Upper lobe of right lung (tissue), 1 donor: ENCODE measurements around the gene CLCA4. TPM values are rescaled to one million over a fixed set of nuclear protein-coding genes. Genes with fewer than 3 reads are reported as not detected.

Experiments
- ATAC-seq: fragments of 200-7000 bp; cut with Tn5 transposase; one replicate; pipeline ENCODE4 v1.9.1; 2020; ENCODE audit warnings: mild to moderate bottlenecking, moderate library complexity
- DNase-seq: peaks from one replicate; pipeline ENCODE4 v3.0.0-alpha.2; 2020
- H3K27ac ChIP-seq: fragments of 200-600 bp; one replicate; pipeline ENCODE4 v1.8.0; 2022
- H3K27me3 ChIP-seq: fragments of 200-600 bp; one replicate; pipeline ENCODE4 v1.8.0; 2022; ENCODE audit warnings: mild to moderate bottlenecking
- H3K36me3 ChIP-seq: fragments of 200-600 bp; one replicate; pipeline ENCODE4 v1.8.0; 2022
- H3K4me1 ChIP-seq: fragments of 200-600 bp; one replicate; pipeline ENCODE4 v1.8.0; 2022
- H3K4me3 ChIP-seq: fragments of 200-600 bp; one replicate; pipeline ENCODE4 v1.8.0; 2022; ENCODE audit warnings: mild to moderate bottlenecking
- H3K9me3 ChIP-seq: fragments of 200-600 bp; one replicate; pipeline ENCODE4 v1.8.0; 2022
- CTCF ChIP-seq: fragments of 200-600 bp; IDR thresholded peaks from one replicate; pipeline ENCODE4 v1.8.0; 2022; ENCODE audit warnings: antibody characterized with exemption
- intact Hi-C: fragments of 100-400 bp; cut with DNase I; formaldehyde crosslinking; loops from one replicate; pipeline ENCODE4 v1.11.0; 2022
- total RNA-seq: library from RNA; stranded (reverse); fragmentation: NEBNext Ultra II Directional; extraction: Animal tissue kit (Norgen Biotek cat#: 25700); gene quantifications from one replicate; pipeline ENCODE4 v1.2.1, GENCODE V29; 2021
- donor health status: DM: no; HTN: yes; CAD: no; lungs with severe emphysema.

Gene CLCA4
- total RNA-seq, 1 donor from 2014 or later: not detected

GRCh38 chr1:86520789-86521521, 25.9 kb upstream of the CLCA4 start:
- no peak overlapping the region for H3K4me3 ChIP-seq
- TF ChIP-seq CTCF: no peak
- H3K4me1 ChIP-seq: no peaks in the 10 kb centered on the region
- H3K9me3 ChIP-seq: no peaks in the 10 kb centered on the region
- no peaks in the 10 kb centered on the region for H3K27me3 ChIP-seq
- intact Hi-C loops: no loop called here
- DNase-seq (no peak), ATAC-seq (no peak)
- H3K27ac ChIP-seq: no peak overlapping the region
- no peaks in the 10 kb centered on the region for H3K36me3 ChIP-seq

GRCh38 chr1:86521522-86521891, 25.4 kb upstream of the CLCA4 start:
- H3K4me3 ChIP-seq: no peak overlapping the region
- no peaks in the 10 kb centered on the region for H3K36me3 ChIP-seq
- H3K27ac ChIP-seq: no peak overlapping the region
- TF ChIP-seq CTCF: no peak
- ATAC-seq (no peak), DNase-seq (no peak)
- H3K9me3 ChIP-seq: no peaks in the 10 kb centered on the region
- no peaks in the 10 kb centered on the region for H3K27me3 ChIP-seq
- H3K4me1 ChIP-seq: no peaks in the 10 kb centered on the region
- intact Hi-C loops: no loop called here

GRCh38 chr1:86522240-86522639, 24.6 kb upstream of the CLCA4 start:
- Histone ChIP-seq H3K4me1 (no peaks in the 10 kb centered on the region), H3K9me3 (no peaks in the 10 kb centered on the region), H3K36me3 (no peaks in the 10 kb centered on the region), H3K27me3 (no peaks in the 10 kb centered on the region), H3K4me3 (no peak overlapping the region), H3K27ac (no peak overlapping the region)
- intact Hi-C loops: no loop called here
- no peak for ATAC-seq
- no peak for DNase-seq
- no peak for TF ChIP-seq CTCF

GRCh38 chr1:86523670-86524354, 23.1 kb upstream of the CLCA4 start:
- Histone ChIP-seq H3K4me3 (no peak overlapping the region), H3K27me3 (no peaks in the 10 kb centered on the region), H3K9me3 (no peaks in the 10 kb centered on the region), H3K27ac (no peak overlapping the region), H3K36me3 (no peaks in the 10 kb centered on the region), H3K4me1 (no peaks in the 10 kb centered on the region)
- no peak for TF ChIP-seq CTCF
- DNase-seq: no peak
- intact Hi-C loops: no loop called here
- ATAC-seq: peak; percentile 27

- no peak for TF ChIP-seq CTCF
- Histone ChIP-seq H3K27me3 (no peaks in the 10 kb centered on the region), H3K4me1 (no peaks in the 10 kb centered on the region), H3K27ac (no peak overlapping the region), H3K4me3 (no peak overlapping the region), H3K36me3 (no peaks in the 10 kb centered on the region), H3K9me3 (no peaks in the 10 kb centered on the region)
- intact Hi-C loops: no loop called here
- ATAC-seq (no peak), DNase-seq (no peak)
These were observed 19.6 kb upstream of the CLCA4 start for GRCh38 chr1:86527306-86527705.
